HepG2 (cell line): Measurements from ENCODE around the gene CAPN15. TPM values are rescaled to one million over a fixed set of nuclear protein-coding genes. Genes with fewer than 3 reads are reported as not detected.

Source experiments
- AGO2 ChIP-seq: fragments of 200-400 bp; formaldehyde crosslinking; optimal IDR thresholded peaks from 2 replicates; pipeline ENCODE3; 2017; ENCODE audit warnings: mild to moderate bottlenecking, low read depth, low read length, moderate library complexity
- DNMT1 ChIP-seq: sonication (generic); formaldehyde crosslinking; IDR thresholded peaks from 2 replicates; pipeline ENCODE4 v1.5.1; 2020; ENCODE audit warnings: mild to moderate bottlenecking, missing genetic modification reagents
- ETV5 ChIP-seq: IDR thresholded peaks from 2 replicates; pipeline ENCODE4 v1.6.1; 2018; ENCODE audit warnings: missing biosample characterization, missing genetic modification reagents, inconsistent platforms, borderline replicate concordance
- HCFC1 ChIP-seq: fragments of 150-350 bp; IDR thresholded peaks from 2 replicates; pipeline ENCODE4 v1.6.1; 2014; ENCODE audit warnings: low read depth, low read length
- HMG20B ChIP-seq: conservative IDR thresholded peaks from 2 replicates; pipeline ENCODE4 v1.6.1; 2016; ENCODE audit warnings: missing genetic modification reagents, missing compliant biosample characterization
- HNRNPK ChIP-seq: fragments of 200-400 bp; formaldehyde crosslinking; IDR thresholded peaks from 2 replicates; pipeline ENCODE4 v1.6.1; 2018; ENCODE audit warnings: low read length, low read depth, moderate library complexity, mild to moderate bottlenecking; ENCODE audit not compliant: poor library complexity, severe bottlenecking
- MATR3 ChIP-seq: sonication (generic); formaldehyde crosslinking; IDR thresholded peaks from 2 replicates; pipeline ENCODE4 v1.4.0; 2020; ENCODE audit warnings: missing genetic modification reagents
- MAZ ChIP-seq, 2 experiments: sonication (generic) in 1 of 2; formaldehyde crosslinking in 1 of 2; IDR thresholded peaks; 2 replicates each; pipeline versions ENCODE4 v1.5.0 to v1.6.1; 2012 to 2020; ENCODE audit warnings: low read depth in 2 of 2, mild to moderate bottlenecking in 2 of 2, borderline replicate concordance in 1 of 2, improper control_type of control experiment in 1 of 2, low read length in 1 of 2, missing genetic modification reagents in 1 of 2, moderate library complexity in 1 of 2
- MED13 ChIP-seq: sonication (generic); formaldehyde crosslinking; IDR thresholded peaks from 2 replicates; pipeline ENCODE4 v1.5.0; 2020; ENCODE audit warnings: missing genetic modification reagents
- NFIC ChIP-seq: IDR thresholded peaks from 2 replicates; pipeline ENCODE4 v1.6.1; 2012; ENCODE audit warnings: mild to moderate bottlenecking, low read length, inconsistent platforms
- NR2F1 ChIP-seq, 2 experiments: fragments of 450-650 bp in 1 of 2; formaldehyde crosslinking in 1 of 2; IDR thresholded peaks; 2 replicates each; pipeline versions ENCODE4 v1.5.0 to v1.6.1; 2016 to 2020; ENCODE audit warnings: mild to moderate bottlenecking in 1 of 2, missing compliant biosample characterization in 1 of 2, missing genetic modification reagents in 1 of 2, moderate library complexity in 1 of 2
- PAX8 ChIP-seq: sonication (generic); formaldehyde crosslinking; IDR thresholded peaks from 2 replicates; pipeline ENCODE4 v1.8.0; 2022; ENCODE audit warnings: mild to moderate bottlenecking, missing genetic modification reagents, borderline replicate concordance
- POLR2A ChIP-seq, 2 experiments: IDR thresholded peaks; 2 replicates each; pipeline ENCODE4 v1.6.1; 2011; ENCODE audit warnings: low read depth in 2 of 2, low read length in 2 of 2, mild to moderate bottlenecking in 1 of 2, moderate library complexity in 1 of 2; ENCODE audit not compliant: insufficient read depth in 1 of 2
- RBM39 ChIP-seq: fragments of 200-400 bp; formaldehyde crosslinking; IDR thresholded peaks from one replicate; pipeline ENCODE4 v1.6.1; 2018; ENCODE audit warnings: antibody characterized with exemption, mild to moderate bottlenecking, low read depth, low read length; ENCODE audit not compliant: poor library complexity, severe bottlenecking
- TAF1 ChIP-seq: sonication (generic); formaldehyde crosslinking; IDR thresholded peaks from 2 replicates; pipeline ENCODE4 v1.4.0; 2020; ENCODE audit warnings: missing genetic modification reagents
- TCF12 ChIP-seq, 2 experiments: fragments of 450-650 bp in 1 of 2; sonication (generic) in 1 of 2; formaldehyde crosslinking in 1 of 2; IDR thresholded peaks; 2 replicates each; pipeline versions ENCODE4 v1.6.1 to v1.8.0; 2017 to 2022; ENCODE audit warnings: antibody characterized with exemption in 1 of 2, mild to moderate bottlenecking in 1 of 2, missing genetic modification reagents in 1 of 2, moderate library complexity in 1 of 2
- ZFP37 ChIP-seq: sonication (generic); formaldehyde crosslinking; IDR thresholded peaks from 2 replicates; pipeline ENCODE4 v1.4.0; 2020; ENCODE audit warnings: missing genetic modification reagents, borderline replicate concordance
- ZNF224 ChIP-seq: sonication (generic); formaldehyde crosslinking; IDR thresholded peaks from 2 replicates; pipeline ENCODE4 v1.5.0; 2020; ENCODE audit warnings: mild to moderate bottlenecking, missing genetic modification reagents
- ZNF225 ChIP-seq: sonication (generic); formaldehyde crosslinking; IDR thresholded peaks from 2 replicates; pipeline ENCODE4 v1.4.0; 2020; ENCODE audit warnings: mild to moderate bottlenecking, missing genetic modification reagents
- ZNF432 ChIP-seq: sonication (generic); formaldehyde crosslinking; IDR thresholded peaks from 2 replicates; pipeline ENCODE4 v1.5.0; 2020; ENCODE audit warnings: missing genetic modification reagents, mild to moderate bottlenecking, borderline replicate concordance
- ZNF570 ChIP-seq: sonication (generic); formaldehyde crosslinking; IDR thresholded peaks from 2 replicates; pipeline ENCODE4 v1.4.0; 2020; ENCODE audit warnings: mild to moderate bottlenecking, missing genetic modification reagents, borderline replicate concordance
- ZNF589 ChIP-seq: sonication (generic); formaldehyde crosslinking; conservative IDR thresholded peaks from 2 replicates; pipeline ENCODE4 v1.8.0; 2022; ENCODE audit warnings: mild to moderate bottlenecking, moderate library complexity, missing genetic modification reagents
- polyA plus RNA-seq, 8 experiments: library from polyadenylated mRNA; depleted of rRNA in 3 of 8; stranded (reverse) in 7 of 8; unstranded in 1 of 8; fragments of >200 nt; fragmentation: Illumina TruSeq in 4 of 8; extraction: Trizol in 4 of 8; gene quantifications; 2 replicates each; pipeline versions ENCODE4 v1.2.1 to v1.2.3, GENCODE V29; 2011 to 2016; ENCODE audit warnings: low read depth in 4 of 8, missing spikeins in 1 of 8, mixed read lengths in 1 of 8; ENCODE audit not compliant: insufficient read depth in 1 of 8
- total RNA-seq, 5 experiments: library from RNA; depleted of rRNA; stranded (reverse); fragments of >200 nt; fragmentation: Illumina TruSeq; extraction: Trizol; gene quantifications; 2 replicates each; pipeline ENCODE4 v1.2.3, GENCODE V29; 2016; ENCODE audit warnings: low read depth in 1 of 5
- TF ChIP-seq, protein P1 (sequence below), 2 experiments: fragments of 450-650 bp in 1 of 2; sonication (generic) in 1 of 2; formaldehyde crosslinking; IDR thresholded peaks; 2 replicates each; pipeline versions ENCODE4 v1.5.0 to v1.8.0; 2020 to 2022; ENCODE audit warnings: mild to moderate bottlenecking in 1 of 2, missing genetic modification reagents in 1 of 2
- TF ChIP-seq, protein P2 (sequence below): sonication (generic); formaldehyde crosslinking; IDR thresholded peaks from 2 replicates; pipeline ENCODE4 v1.8.1; 2023; ENCODE audit warnings: mild to moderate bottlenecking, missing genetic modification reagents, borderline replicate concordance
- TF ChIP-seq, protein P3 (sequence below): sonication (generic); formaldehyde crosslinking; IDR thresholded peaks from 2 replicates; pipeline ENCODE4 v1.4.0; 2020; ENCODE audit warnings: missing genetic modification reagents
- TF ChIP-seq, protein P4 (sequence below): sonication (generic); formaldehyde crosslinking; IDR thresholded peaks from 2 replicates; pipeline ENCODE4 v1.4.0; 2020; ENCODE audit warnings: mild to moderate bottlenecking, missing genetic modification reagents

Gene CAPN15
- total and polyA plus RNA-seq, 2 of the 13 experiments (the other 11 are each of a cell fraction or from before 2014, with no cell fraction given): 14.9 to 24.5 TPM

DNA sequence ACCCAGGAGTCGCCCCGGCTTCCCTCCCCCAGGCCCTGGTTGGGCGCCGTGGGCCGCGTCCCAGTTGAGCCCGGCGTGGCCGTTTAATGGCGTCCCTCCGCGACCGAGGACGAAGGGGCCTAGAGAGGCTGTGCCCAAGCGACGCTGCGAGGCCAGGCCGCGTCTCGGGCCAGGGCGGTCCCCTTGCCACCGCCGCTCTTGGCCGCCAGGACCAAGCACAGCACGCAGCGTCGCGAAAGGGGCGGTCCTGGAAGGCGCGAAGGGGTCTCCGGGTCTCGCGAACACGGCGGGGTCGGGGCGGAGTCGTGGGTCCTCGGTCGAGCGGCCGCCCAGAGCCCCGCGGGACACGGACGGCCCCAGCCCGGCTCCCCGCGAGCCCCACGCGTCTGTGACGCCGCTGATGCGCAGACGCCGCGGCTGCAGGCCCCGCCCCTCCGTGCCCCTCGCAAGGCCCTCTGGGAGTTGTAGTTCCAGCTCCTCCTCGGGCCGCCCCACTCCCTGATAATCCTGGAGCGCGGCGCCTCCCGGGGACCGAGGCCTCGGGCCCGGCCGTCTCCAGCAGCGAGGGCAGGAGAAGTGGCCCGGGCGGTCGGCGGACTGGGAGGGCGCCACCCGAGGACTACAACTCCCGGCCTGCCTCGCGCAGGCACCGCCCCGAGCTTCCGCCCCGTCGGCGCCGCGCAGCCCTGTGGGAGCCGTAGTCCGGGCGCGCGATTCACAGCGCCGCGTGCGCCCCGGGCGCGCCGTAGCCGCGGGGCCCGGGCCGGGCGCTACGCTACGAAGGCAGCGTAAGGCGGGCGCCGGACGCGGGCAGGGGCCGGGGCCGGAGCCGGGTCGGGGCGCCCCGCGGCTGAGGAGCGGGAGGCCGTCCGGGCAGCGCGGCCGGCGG is at the start of gene CAPN15 (continued):
- TF ChIP-seq, protein P1, sequence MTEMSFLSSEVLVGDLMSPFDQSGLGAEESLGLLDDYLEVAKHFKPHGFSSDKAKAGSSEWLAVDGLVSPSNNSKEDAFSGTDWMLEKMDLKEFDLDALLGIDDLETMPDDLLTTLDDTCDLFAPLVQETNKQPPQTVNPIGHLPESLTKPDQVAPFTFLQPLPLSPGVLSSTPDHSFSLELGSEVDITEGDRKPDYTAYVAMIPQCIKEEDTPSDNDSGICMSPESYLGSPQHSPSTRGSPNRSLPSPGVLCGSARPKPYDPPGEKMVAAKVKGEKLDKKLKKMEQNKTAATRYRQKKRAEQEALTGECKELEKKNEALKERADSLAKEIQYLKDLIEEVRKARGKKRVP (CRISPR knock-in tag; IDR thresholded peaks at IDR 0.05): no peak
- peak; percentile 61; the same call in 1 of the 2 replicates for TF ChIP-seq ZNF225 (CRISPR knock-in tag)
- TF ChIP-seq MATR3: no peak
- TF ChIP-seq PAX8 (CRISPR knock-in tag): no peak
- no peak for TF ChIP-seq NR2F1 (CRISPR knock-in tag; IDR thresholded peaks at IDR 0.05)
- TF ChIP-seq DNMT1: peak; percentile 24; the same call in 1 of the 2 replicates
- TF ChIP-seq HMG20B: no peak
- TF ChIP-seq MAZ (IDR thresholded peaks at IDR 0.05; ENCODE audit: borderline replicate concordance, low read depth, low read length): peak; percentile 51; the same call in 1 of the 2 replicates
- TF ChIP-seq MAZ (CRISPR knock-in tag; IDR thresholded peaks at IDR 0.05; ENCODE audit: low read depth): peak; percentile 81; the same call in 1 of the 2 replicates
- TF ChIP-seq MED13 (CRISPR knock-in tag): peak; percentile 50; the same call in 1 of the 2 replicates
- TF ChIP-seq ZNF570: 0 out of 2 replicates have a peak, but pooled peaks have one; percentile 68
- TF ChIP-seq AGO2: peak; percentile 94
- TF ChIP-seq HNRNPK: peak; percentile 40
- TF ChIP-seq, protein P2, sequence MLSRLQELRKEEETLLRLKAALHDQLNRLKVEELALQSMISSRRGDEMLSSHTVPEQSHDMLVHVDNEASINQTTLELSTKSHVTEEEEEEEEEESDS (CRISPR knock-in tag): no peak
- TF ChIP-seq, protein P3, sequence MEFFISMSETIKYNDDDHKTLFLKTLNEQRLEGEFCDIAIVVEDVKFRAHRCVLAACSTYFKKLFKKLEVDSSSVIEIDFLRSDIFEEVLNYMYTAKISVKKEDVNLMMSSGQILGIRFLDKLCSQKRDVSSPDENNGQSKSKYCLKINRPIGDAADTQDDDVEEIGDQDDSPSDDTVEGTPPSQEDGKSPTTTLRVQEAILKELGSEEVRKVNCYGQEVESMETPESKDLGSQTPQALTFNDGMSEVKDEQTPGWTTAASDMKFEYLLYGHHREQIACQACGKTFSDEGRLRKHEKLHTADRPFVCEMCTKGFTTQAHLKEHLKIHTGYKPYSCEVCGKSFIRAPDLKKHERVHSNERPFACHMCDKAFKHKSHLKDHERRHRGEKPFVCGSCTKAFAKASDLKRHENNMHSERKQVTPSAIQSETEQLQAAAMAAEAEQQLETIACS (CRISPR knock-in tag): 0 out of 2 replicates have a peak, but pooled peaks have one; percentile 53
- no peak for TF ChIP-seq ZNF589 (CRISPR knock-in tag)
- no peak; the same call in 1 of the 2 replicates for TF ChIP-seq ZFP37
- TF ChIP-seq ZNF224 (CRISPR knock-in tag): no peak
- no peak for TF ChIP-seq NFIC
- TF ChIP-seq, protein P4, sequence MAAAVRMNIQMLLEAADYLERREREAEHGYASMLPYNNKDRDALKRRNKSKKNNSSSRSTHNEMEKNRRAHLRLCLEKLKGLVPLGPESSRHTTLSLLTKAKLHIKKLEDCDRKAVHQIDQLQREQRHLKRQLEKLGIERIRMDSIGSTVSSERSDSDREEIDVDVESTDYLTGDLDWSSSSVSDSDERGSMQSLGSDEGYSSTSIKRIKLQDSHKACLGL (CRISPR knock-in tag): 0 out of 2 replicates have a peak, but pooled peaks have one; percentile 63
- peak; percentile 76; the same call in 1 of the 2 replicates for TF ChIP-seq TAF1 (CRISPR knock-in tag)
- peak; percentile 91 for TF ChIP-seq HCFC1
- peak; percentile 46 to 82 for TF ChIP-seq POLR2A (IDR thresholded peaks at IDR 0.05; ENCODE audit: insufficient read depth in 1 of 2, low read depth in 2 of 2, low read length in 2 of 2)
- TF ChIP-seq TCF12 (IDR thresholded peaks at IDR 0.05): no peak
- TF ChIP-seq TCF12 (CRISPR knock-in tag; IDR thresholded peaks at IDR 0.05): peak; percentile 87; the same call in 1 of the 2 replicates
- TF ChIP-seq ETV5 (CRISPR knock-in tag): peak; percentile 64
- peak; percentile 75 for TF ChIP-seq RBM39
- no peak for TF ChIP-seq ZNF432
